Pancreas (tissue), 10 donors: ENCODE data around the gene NEB. TPM values are rescaled to one million over a fixed set of nuclear protein-coding genes. Genes with fewer than 3 reads are reported as not detected.

ENCODE experiments used
- ATAC-seq, 4 donors: fragments of 200-7000 bp; cut with Tn5 transposase; one replicate each; pipeline versions ENCODE4 v1.8.0 to v1.9.1; 2020; ENCODE audit warnings: mild to moderate bottlenecking in 4 of 4, moderate library complexity in 4 of 4
- DNase-seq, 6 donors: peaks; one replicate each; pipeline ENCODE4 v3.0.0-alpha.2; 2020
- FAIRE-seq: peaks from 2 replicates; lab custom pipeline; 2012; peaks lifted over from hg19 to GRCh38; lab: Jason Lieb, UNC
- H3K27ac ChIP-seq, 4 donors: fragments of 200-600 bp; sonication (generic); 1 replicate in 3 of 4; 2 replicates in 1 of 4; pipeline versions ENCODE4 v1.5.0 to v1.8.0; 2020
- H3K27me3 ChIP-seq, 4 donors: fragments of 200-600 bp; one replicate each; pipeline ENCODE4 v1.8.0; 2021
- H3K36me3 ChIP-seq, 3 donors: fragments of 200-600 bp; sonication (generic) in 1 of 3; one replicate each; pipeline versions ENCODE4 v1.5.0 to v1.8.0; 2020 to 2021
- H3K4me1 ChIP-seq, 3 donors: fragments of 200-600 bp; one replicate each; pipeline ENCODE4 v1.8.0; 2021
- H3K4me3 ChIP-seq, 4 donors: fragments of 200-600 bp; sonication (generic) in 2 of 4; one replicate each; pipeline versions ENCODE4 v1.5.0 to v1.8.0; 2020 to 2021
- H3K9me3 ChIP-seq, 4 donors: fragments of 200-600 bp; one replicate each; pipeline ENCODE4 v1.8.0; 2021
- CTCF ChIP-seq, 4 donors: fragments of 200-600 bp; sonication (generic) in 3 of 4; IDR thresholded peaks; one replicate each; pipeline versions ENCODE4 v1.5.0 to v1.8.0; 2021; ENCODE audit warnings: antibody characterized with exemption in 4 of 4
- WGBS, 2 donors: extraction: QIAGEN DNeasy Blood & Tissue Kit; methylation state at CpG; one replicate each; pipeline ENCODE4 v1.1.7; 2013; 5-methylcytosine and 5-hydroxymethylcytosine counted together
- intact Hi-C, 3 donors: fragments of 100-400 bp; cut with DNase I; formaldehyde crosslinking; loops; one replicate each; pipeline versions ENCODE4 v1.11.1 to v1.14.2; 2022
- polyA plus RNA-seq, 2 donors: library from polyadenylated mRNA; stranded (reverse); fragments of 200-250 nt; gene quantifications; one replicate each; pipeline ENCODE4 v1.2.3, GENCODE V29; 2013
- total RNA-seq, 6 donors: library from RNA; stranded (reverse); fragmentation: NEBNext Ultra II Directional in 4 of 6; extraction: Animal tissue kit (Norgen Biotek cat#: 25700) in 4 of 6; gene quantifications; one replicate each; pipeline versions ENCODE4 v1.2.1 to v1.2.4, GENCODE V29; 2021 to 2023
- donor health status: healthy with polysubstance abuse.
- donor health status: DM: no; HTN: no; CAD: no; lungs with moderate emphysema.
- donor health status: DM: no; HTN: no; CAD: no.
- donor health status: control.
- donor health status: control.
- donor health status: Bipolar disorder and iron deficiency.
- donor health status: DM: yes; HTN: yes; CAD: no.
- donor health status: DM: no; HTN: no; CAD: no.
- donor health status: DM: no; HTN: no; CAD: no.
- donor health status: DM: yes; HTN: yes; CAD: no.

NEB gene
- total and polyA plus RNA-seq, 8 donors = 0.58 to 2.5 (median 0.80) TPM

- ATAC-seq = no peak
- no peak for DNase-seq
- 60% methylated on average over 3 of the region's 3 CpGs for WGBS, 2 donors
- intact Hi-C loops = no loop called here
- Histone ChIP-seq H3K36me3 (no peaks in the 10 kb centered on the region), H3K27ac (no peak overlapping the region), H3K4me1 (peaks cover 0 to 8% (median 4%) of the 10 kb centered on the region in 3 donors), H3K9me3 (no peaks in the 10 kb centered on the region), H3K27me3 (no peaks in the 10 kb centered on the region), H3K4me3 (no peak overlapping the region)
- no peak for FAIRE-seq
- TF ChIP-seq CTCF (IDR thresholded peaks at IDR 0.05) = no peak
Measured at GRCh38 chr2:151728804-151729414, 5.4 kb downstream of the NEB start.

DNA sequence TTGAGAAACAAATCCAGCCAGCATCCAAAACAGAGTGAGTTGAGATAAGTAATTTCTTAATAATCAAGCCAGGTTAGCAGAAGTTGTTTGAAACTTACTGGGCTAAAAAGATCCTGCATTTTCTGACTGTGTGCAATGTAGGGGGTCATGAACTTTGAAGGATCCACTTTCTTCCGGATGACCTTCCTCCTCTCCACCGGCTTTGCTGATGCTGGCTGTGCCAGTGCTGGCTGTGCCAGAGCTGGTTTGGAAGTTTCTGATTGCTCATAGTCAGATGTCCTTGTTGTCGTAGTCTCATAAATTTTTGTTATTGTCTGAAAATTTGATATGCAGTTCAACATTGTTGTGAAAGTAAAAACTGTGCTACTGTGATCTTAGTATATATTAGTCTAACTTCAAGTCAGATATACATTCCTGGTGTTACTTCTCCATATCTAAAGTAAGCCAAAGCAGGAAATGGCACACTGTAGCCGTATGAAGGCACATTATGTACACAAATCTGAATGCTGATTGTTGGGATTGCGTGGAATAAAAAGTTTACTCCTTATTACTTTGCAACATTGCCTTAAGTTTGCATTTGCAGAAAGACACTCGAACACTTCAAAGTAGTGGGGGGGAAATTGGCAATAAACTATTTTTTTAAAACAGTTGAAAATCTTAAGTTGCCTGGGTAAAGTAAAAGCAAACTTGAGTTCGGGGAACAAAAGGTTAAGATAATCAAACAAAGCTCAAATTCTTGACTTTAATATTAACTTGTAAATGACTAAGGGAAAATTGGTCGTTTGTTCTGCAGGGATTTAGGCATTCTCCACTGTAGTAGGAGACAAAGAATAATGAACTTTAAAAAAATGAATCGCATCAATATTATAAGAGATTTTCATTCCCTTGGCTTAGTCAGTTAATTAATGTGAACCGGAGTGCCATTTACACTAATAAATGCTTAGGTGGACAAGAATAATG lies 6.4 kb downstream of the NEB start:
- intact Hi-C loops = no loop called here
- H3K9me3 ChIP-seq = no peaks in the 10 kb centered on the region
- no peaks in the 10 kb centered on the region for H3K36me3 ChIP-seq
- 14 to 16% methylated on average over 10 of the region's 10 CpGs for WGBS, 2 donors
- peak overlapping the region in 1 of 4 donors; percentile 28 for H3K27ac ChIP-seq
- ATAC-seq (peak in 3 of 4 donors; percentile 67 to 70 (median 69)), DNase-seq (no peak), FAIRE-seq (no peak)
- H3K27me3 ChIP-seq = no peaks in the 10 kb centered on the region
- no peak for TF ChIP-seq CTCF (IDR thresholded peaks at IDR 0.05)
- no peak overlapping the region for H3K4me3 ChIP-seq
- peaks cover 0 to 8% (median 4%) of the 10 kb centered on the region in 3 donors for H3K4me1 ChIP-seq

DNA sequence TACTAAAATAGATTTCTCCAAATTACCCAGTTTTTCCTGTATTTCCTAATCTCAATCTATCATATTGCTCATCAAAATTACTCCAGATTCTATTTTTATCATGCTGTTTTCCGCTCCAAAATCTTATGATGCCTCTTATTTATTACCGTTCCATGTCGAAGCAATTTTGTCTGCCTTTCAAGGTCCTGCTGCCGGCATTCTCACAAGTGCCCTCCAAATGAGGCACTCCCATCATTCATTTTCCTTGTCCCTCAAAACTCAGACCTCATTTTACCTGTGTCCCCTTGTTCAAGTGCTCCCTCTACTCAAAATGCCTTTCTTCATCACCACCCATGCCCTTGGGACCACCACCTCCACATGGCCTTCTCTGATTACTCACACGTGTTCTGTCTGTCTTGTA lies 13.1 kb downstream of the NEB start:
- Histone ChIP-seq H3K9me3 (no peaks in the 10 kb centered on the region), H3K27me3 (no peaks in the 10 kb centered on the region), H3K27ac (no peak overlapping the region), H3K4me3 (no peak overlapping the region), H3K36me3 (no peaks in the 10 kb centered on the region), H3K4me1 (no peaks in the 10 kb centered on the region)
- FAIRE-seq (no peak), ATAC-seq (no peak), DNase-seq (no peak)
- TF ChIP-seq CTCF (IDR thresholded peaks at IDR 0.05) = no peak
- 84 to 88% methylated on average over 5 of the region's 5 CpGs for WGBS, 2 donors
- intact Hi-C loops = no loop called here

- Histone ChIP-seq H3K4me1 (no peaks in the 10 kb centered on the region), H3K27ac (no peak overlapping the region), H3K9me3 (no peaks in the 10 kb centered on the region), H3K36me3 (no peaks in the 10 kb centered on the region), H3K27me3 (no peaks in the 10 kb centered on the region), H3K4me3 (no peak overlapping the region)
- TF ChIP-seq CTCF (IDR thresholded peaks at IDR 0.05) = no peak
- 73 to 74% methylated on average over 1 of the region's 1 CpG for whole genome bisulfite sequencing, 2 donors
- ATAC-seq (no peak), DNase-seq (no peak), FAIRE-seq (no peak)
- intact Hi-C loops = no loop called here
Measured at GRCh38 chr2:151720521-151720920, 13.8 kb downstream of the NEB start.
